ENCODE measurements around the gene FGF12.

GRCh38 chr3:192351441-192351840 is 375.9 kb downstream of the FGF12 start:
- TF ChIP-seq POLR2AphosphoS5 (IDR thresholded peaks at IDR 0.05): no peak
- no peak for TF ChIP-seq CTCF (IDR thresholded peaks at IDR 0.05)
- TF ChIP-seq POLR2A (IDR thresholded peaks at IDR 0.05): no peak
- TF ChIP-seq EP300 (IDR thresholded peaks at IDR 0.05): no peak
